ENCODE measurements around the gene WRNIP1. TPM values are rescaled to one million over a fixed set of nuclear protein-coding genes. Genes with fewer than 3 reads are reported as not detected.

The WRNIP1 gene
- total and polyA plus RNA-seq, 2 of the 4 experiments (the other 2 are of a cell fraction): 43.7 to 47.1 TPM

DNA sequence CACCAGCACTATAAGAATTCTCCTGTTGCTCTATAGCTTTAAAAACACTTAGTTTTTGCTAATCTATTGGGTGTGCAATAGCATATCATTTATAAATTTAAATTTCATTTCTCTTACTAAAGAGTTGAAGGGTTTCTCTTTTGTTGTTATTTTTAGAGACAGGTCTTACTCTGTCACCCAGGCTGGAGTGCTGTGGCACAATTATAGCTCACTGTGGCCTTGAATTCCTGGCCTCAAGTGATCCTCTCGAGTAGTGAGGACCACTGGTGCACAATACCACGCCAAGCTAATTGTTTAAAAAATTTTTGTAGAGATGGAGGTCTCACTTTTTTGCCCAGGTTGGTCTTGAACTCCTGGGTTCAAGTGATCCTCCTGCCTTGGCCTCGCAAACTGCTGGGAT is 6.2 kb upstream of the WRNIP1 start:
- Histone ChIP-seq H3K9me3 (ENCODE audit: control insufficient read depth, insufficient read depth, low read length) (no peaks in the 10 kb centered on the region), H3K79me1 (ENCODE audit: low read depth in 1 of 2, low read length in 2 of 2) (peaks cover 0 to 7% of the 10 kb centered on the region in 2 experiments; a peak in 1 of 4 replicates), H4K5ac (ENCODE audit: low read depth, low read length) (no peak overlapping the region), H4K91ac (ENCODE audit: insufficient read depth, low read depth, low read length) (no peak overlapping the region), H3K27me3 (ENCODE audit: control insufficient read depth, insufficient read depth, low read length) (no peaks in the 10 kb centered on the region), H3K23ac (ENCODE audit: low read depth, low read length) (no peak overlapping the region), H3K4ac (ENCODE audit: low read depth, low read length) (no peak overlapping the region), H3K27ac (ENCODE audit: insufficient read depth, low read length) (no peak overlapping the region), H3K4me3 (ENCODE audit: insufficient read depth, low read depth, low read length) (no peak overlapping the region), H2AK5ac (ENCODE audit: low read depth, low read length) (no peak overlapping the region), H2BK120ac (ENCODE audit: low read depth, low read length) (no peak overlapping the region), H3K9ac (ENCODE audit: low read depth, low read length) (no peak overlapping the region), H3K4me2 (ENCODE audit: low read depth, low read length) (no peak overlapping the region), H3K36me3 (ENCODE audit: control insufficient read depth, insufficient read depth, low read length) (no peaks in the 10 kb centered on the region), H2BK20ac (ENCODE audit: low read depth, low read length) (no peak overlapping the region), H4K20me1 (ENCODE audit: insufficient read depth, low read length) (no peaks in the 10 kb centered on the region; the same call in 1 of the 2 replicates), H3K56ac (ENCODE audit: extremely low read depth, insufficient read depth, low read length) (no peak overlapping the region), H3K4me1 (ENCODE audit: control insufficient read depth, insufficient read depth, low read length) (peaks cover 11% of the 10 kb centered on the region), H2AFZ (replicated peaks; ENCODE audit: low read length, poor library complexity) (no peak overlapping the region), H3K18ac (ENCODE audit: low read depth, low read length) (no peak overlapping the region), H2AK9ac (replicated peaks; ENCODE audit: low read depth, low read length, poor library complexity) (no peak overlapping the region), H2BK5ac (ENCODE audit: low read depth, low read length, poor library complexity, severe bottlenecking) (no peak overlapping the region), H3K14ac (replicated peaks; ENCODE audit: low read depth, low read length) (no peak overlapping the region), H2BK15ac (ENCODE audit: low read depth, low read length) (no peak overlapping the region), H3K9me1 (ENCODE audit: insufficient read depth, low read length) (peaks cover 3% of the 10 kb centered on the region), H4K8ac (ENCODE audit: low read depth in 2 of 2, low read length in 2 of 2) (no peak overlapping the region)
- dilution Hi-C loops (cut with HindIII; ENCODE audit: low sequenced_read_pairs, unreplicated experiment) (no loop called here), in situ Hi-C loops (cut with MboI; ENCODE audit: low sequenced_read_pairs) (loop anchor here (10.0 kb wide), 1 partner anchor 1164 kb away; no protein-coding TSS in a partner anchor), intact Hi-C loops (cut with micrococcal nuclease) (no loop called here)
- no TSS peak for BruUV-seq (replicated peaks)
- no CpG with 5 or more reads among the region's 3 CpGs for WGBS, 2 experiments (ENCODE audit: extremely low coverage in 2 of 2, insufficient read length in 1 of 2)
- CTCF ChIA-PET: no interaction called here
- no peak for DNase-seq
- ATAC-seq (ENCODE audit: low read depth): no peak
- POLR2A ChIA-PET (ENCODE audit: unreplicated experiment): no interaction called here
- no peak for TF ChIP-seq FOS (IDR thresholded peaks at IDR 0.05; ENCODE audit: low read depth, low read length)
- no peak for TF ChIP-seq CEBPB (IDR thresholded peaks at IDR 0.05; ENCODE audit: low read depth, low read length)
- TF ChIP-seq RFX5 (IDR thresholded peaks at IDR 0.05; ENCODE audit: low read depth, low read length): no peak
- no peak for TF ChIP-seq MAFK (IDR thresholded peaks at IDR 0.05; ENCODE audit: low read depth, low read length)
- no peak for TF ChIP-seq MXI1 (IDR thresholded peaks at IDR 0.05; ENCODE audit: borderline replicate concordance, low read depth, low read length)
- TF ChIP-seq, protein P1, sequence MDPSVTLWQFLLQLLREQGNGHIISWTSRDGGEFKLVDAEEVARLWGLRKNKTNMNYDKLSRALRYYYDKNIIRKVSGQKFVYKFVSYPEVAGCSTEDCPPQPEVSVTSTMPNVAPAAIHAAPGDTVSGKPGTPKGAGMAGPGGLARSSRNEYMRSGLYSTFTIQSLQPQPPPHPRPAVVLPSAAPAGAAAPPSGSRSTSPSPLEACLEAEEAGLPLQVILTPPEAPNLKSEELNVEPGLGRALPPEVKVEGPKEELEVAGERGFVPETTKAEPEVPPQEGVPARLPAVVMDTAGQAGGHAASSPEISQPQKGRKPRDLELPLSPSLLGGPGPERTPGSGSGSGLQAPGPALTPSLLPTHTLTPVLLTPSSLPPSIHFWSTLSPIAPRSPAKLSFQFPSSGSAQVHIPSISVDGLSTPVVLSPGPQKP (IDR thresholded peaks at IDR 0.05; ENCODE audit: borderline replicate concordance, low read depth, low read length): no peak
- TF ChIP-seq SMC3 (IDR thresholded peaks at IDR 0.05; ENCODE audit: low read depth, low read length): no peak
- no peak for TF ChIP-seq MAZ (IDR thresholded peaks at IDR 0.05; ENCODE audit: borderline replicate concordance, low read depth, low read length)
- TF ChIP-seq, protein P2, sequence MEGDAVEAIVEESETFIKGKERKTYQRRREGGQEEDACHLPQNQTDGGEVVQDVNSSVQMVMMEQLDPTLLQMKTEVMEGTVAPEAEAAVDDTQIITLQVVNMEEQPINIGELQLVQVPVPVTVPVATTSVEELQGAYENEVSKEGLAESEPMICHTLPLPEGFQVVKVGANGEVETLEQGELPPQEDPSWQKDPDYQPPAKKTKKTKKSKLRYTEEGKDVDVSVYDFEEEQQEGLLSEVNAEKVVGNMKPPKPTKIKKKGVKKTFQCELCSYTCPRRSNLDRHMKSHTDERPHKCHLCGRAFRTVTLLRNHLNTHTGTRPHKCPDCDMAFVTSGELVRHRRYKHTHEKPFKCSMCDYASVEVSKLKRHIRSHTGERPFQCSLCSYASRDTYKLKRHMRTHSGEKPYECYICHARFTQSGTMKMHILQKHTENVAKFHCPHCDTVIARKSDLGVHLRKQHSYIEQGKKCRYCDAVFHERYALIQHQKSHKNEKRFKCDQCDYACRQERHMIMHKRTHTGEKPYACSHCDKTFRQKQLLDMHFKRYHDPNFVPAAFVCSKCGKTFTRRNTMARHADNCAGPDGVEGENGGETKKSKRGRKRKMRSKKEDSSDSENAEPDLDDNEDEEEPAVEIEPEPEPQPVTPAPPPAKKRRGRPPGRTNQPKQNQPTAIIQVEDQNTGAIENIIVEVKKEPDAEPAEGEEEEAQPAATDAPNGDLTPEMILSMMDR (conservative IDR thresholded peaks at IDR 0.05; ENCODE audit: low read depth, low read length): no peak

Data from IMR-90 (cell line).